ENCODE data around the gene IL12RB2.

IL12RB2 gene

DNA sequence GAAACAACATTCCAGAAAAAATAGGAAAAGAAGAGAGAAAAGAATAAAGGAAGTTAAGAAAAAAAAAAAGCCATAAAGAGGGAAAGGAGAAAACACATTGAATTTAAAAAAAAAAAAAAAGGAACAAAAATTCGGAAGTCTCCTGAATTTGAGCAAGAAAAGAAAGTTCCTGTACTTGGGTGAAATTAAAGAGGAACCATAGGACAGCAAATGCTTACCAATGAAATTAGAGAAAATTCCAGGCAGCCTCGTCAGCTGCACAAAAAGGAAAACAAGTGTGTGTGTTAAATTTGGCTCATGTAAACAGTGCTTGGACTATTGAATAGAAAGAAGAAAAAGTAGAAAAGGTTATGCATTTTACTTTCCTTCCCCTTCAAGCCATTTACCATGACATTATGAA, 4.9 kb downstream of the IL12RB2 start:
- no peak overlapping the region for H3K27ac ChIP-seq
- TF ChIP-seq, protein P1, sequence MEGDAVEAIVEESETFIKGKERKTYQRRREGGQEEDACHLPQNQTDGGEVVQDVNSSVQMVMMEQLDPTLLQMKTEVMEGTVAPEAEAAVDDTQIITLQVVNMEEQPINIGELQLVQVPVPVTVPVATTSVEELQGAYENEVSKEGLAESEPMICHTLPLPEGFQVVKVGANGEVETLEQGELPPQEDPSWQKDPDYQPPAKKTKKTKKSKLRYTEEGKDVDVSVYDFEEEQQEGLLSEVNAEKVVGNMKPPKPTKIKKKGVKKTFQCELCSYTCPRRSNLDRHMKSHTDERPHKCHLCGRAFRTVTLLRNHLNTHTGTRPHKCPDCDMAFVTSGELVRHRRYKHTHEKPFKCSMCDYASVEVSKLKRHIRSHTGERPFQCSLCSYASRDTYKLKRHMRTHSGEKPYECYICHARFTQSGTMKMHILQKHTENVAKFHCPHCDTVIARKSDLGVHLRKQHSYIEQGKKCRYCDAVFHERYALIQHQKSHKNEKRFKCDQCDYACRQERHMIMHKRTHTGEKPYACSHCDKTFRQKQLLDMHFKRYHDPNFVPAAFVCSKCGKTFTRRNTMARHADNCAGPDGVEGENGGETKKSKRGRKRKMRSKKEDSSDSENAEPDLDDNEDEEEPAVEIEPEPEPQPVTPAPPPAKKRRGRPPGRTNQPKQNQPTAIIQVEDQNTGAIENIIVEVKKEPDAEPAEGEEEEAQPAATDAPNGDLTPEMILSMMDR (conservative IDR thresholded peaks at IDR 0.05), result no peak

- TF ChIP-seq, protein P1 (conservative IDR thresholded peaks at IDR 0.05), result no peak
- H3K27ac ChIP-seq, result no peak overlapping the region
These were observed 6.4 kb downstream of the IL12RB2 start for GRCh38 chr1:67313934-67314671.

- TF ChIP-seq, protein P1 (conservative IDR thresholded peaks at IDR 0.05), result no peak
- no peak overlapping the region for H3K27ac ChIP-seq
These were observed 7.0 kb downstream of the IL12RB2 start for GRCh38 chr1:67314696-67315095.

DNA sequence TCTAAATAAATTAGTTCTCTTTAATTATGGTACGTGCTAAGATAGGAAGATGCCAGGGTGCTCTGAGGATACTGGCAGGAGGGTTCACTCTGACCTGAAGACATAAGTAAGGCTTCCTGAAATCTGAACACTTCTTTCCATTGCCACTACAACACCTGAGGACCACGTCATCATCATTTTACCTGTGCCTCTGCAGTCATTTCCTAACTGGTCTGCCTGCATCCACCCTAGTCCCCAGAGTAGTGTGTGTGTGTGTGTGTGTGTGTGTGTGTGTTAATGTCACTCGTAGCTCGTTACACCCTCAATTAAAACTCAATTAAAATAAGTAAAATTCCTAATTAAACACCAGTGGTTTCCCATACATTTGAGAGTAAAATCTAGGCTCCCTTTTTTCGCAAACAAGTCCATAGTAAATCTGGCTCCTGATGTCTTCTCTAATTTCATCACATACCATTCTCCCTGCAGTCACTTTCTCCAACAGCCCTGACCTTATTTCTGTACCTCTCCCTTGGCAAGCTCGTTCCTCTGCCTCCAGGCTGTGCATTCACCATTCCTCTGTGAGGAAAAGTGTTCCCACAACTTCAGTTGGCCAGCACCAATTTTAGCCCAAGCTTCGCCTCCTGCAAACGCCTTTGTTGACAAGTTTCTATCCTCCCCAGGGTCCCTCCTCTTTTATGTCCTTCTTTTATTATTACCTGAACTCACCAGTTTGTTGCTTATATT, 8.7 kb downstream of the IL12RB2 start:
- TF ChIP-seq, protein P1 (conservative IDR thresholded peaks at IDR 0.05), result no peak
- H3K27ac ChIP-seq, result no peak overlapping the region

GRCh38 chr1:67316918-67317317, 9.2 kb downstream of the IL12RB2 start:
- no peak overlapping the region for H3K27ac ChIP-seq
- TF ChIP-seq, protein P1 (conservative IDR thresholded peaks at IDR 0.05), result no peak

GRCh38 chr1:67317803-67318202, 10.1 kb downstream of the IL12RB2 start:
- TF ChIP-seq, protein P1 (conservative IDR thresholded peaks at IDR 0.05), result no peak
- H3K27ac ChIP-seq, result no peak overlapping the region

DNA sequence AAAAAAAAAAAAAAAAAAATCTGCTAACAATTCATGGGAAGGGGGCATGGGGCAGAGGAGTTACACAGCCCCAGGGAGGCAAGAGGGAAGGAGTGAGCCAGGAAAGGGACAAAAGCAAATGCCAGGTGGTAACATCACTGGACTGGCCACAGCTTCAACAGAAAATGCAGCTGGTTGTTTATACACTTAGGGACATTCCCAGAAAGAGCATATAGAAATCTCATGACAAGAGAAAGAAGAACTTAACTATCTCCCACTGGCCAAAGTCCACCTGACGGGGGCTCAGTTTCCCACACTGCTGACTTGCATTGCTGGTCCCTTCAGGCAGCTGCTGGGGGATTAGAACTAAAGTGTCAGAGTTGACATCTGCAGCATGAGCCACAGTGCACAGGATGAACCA, 14.8 kb downstream of the IL12RB2 start:
- no peak overlapping the region for H3K27ac ChIP-seq
- TF ChIP-seq, protein P1 (conservative IDR thresholded peaks at IDR 0.05), result no peak
